Skin of body (tissue), 2 donors: Measurements from ENCODE around the gene CASK. TPM values are rescaled to one million over a fixed set of nuclear protein-coding genes. Genes with fewer than 3 reads are reported as not detected.

ENCODE experiments used
- DNase-seq: peaks from one replicate; lab custom pipeline; 2025; lab: John Stamatoyannopoulos, UW
- total RNA-seq: library from RNA; depleted of rRNA; stranded (reverse); fragments of >200 nt; gene quantifications from one replicate; pipeline ENCODE4 v1.2.3, GENCODE V29; 2014

The CASK gene
- total RNA-seq, 1 donor from 2014 or later: 73.9 TPM

- DNase-seq: no peak
Measured at GRCh38 chrX:41913476-41913875, 9.9 kb downstream of the CASK start.

DNA sequence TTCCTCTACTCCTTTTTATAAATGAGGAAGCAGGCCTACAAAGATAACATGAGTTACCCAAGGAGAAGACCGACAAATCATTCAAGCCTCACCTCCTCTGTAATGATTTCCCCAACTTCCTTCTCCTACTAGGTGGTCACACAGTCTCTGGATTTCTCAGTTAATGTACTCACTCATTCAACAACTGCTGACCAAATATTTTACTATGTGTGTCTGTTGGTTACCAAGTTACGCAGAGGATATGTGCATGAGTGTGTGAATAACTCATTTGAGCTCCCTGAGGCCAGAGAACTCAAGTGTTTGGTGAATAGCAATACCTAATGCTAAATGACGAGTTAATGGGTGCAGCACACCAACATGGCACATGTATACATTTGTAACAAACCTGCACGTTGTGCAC, 10.4 kb downstream of the CASK start:
- no peak for DNase-seq

- no peak for DNase-seq
Measured at GRCh38 chrX:41909068-41909467, 14.3 kb downstream of the CASK start.

DNA sequence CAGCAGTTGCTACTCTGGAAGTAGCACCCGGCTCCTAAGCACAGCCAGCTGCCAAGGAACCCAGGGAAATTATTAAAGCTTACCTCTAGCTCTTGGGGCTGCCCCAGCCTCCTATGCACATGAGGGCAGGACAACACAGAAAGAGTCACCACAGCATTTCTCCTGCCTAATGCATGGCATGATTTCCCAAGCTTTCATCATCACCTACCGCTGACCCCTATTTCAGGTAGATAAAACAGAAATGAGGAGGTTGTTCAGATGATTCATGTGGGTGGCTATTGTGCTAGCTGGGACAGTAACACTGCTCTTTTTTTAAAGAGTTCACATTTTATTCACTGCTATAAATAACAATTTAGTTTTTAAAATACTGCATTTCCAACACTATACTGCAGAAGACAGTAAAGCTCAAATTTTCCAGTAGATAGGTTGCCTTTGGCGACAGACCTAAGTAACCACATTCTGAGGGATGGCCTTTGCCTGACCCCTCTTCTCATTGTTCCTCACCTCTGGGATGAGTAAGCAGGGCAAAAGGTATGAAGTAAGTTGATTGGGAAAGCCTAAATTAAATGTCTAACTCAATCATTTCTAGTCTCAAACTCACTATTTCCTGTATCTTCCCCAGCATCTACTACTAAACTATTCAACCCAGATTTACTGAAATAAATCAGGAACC, 16.7 kb downstream of the CASK start:
- DNase-seq: no peak

- no peak for DNase-seq
Measured at GRCh38 chrX:41903544-41903943, 19.8 kb downstream of the CASK start.

DNA sequence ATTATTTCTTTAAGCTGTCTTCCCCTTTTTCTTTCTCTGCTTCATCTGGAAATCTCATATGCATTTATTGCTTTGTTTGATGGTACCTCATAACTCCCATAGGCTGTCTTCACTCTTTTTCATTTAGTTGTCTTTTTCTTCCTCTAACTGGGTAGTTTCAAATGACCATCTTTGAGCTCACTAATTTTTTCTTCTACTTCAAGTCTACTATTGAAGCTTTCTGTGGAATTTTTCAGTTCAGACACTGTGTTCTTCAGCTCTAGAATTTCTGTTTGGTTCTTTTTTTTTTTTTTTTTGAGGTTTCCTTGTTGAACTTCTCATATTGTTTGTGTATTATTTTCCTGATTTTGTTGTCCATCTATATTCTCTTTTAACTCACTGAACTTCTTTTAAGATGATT, 23.0 kb downstream of the CASK start:
- no peak for DNase-seq

DNA sequence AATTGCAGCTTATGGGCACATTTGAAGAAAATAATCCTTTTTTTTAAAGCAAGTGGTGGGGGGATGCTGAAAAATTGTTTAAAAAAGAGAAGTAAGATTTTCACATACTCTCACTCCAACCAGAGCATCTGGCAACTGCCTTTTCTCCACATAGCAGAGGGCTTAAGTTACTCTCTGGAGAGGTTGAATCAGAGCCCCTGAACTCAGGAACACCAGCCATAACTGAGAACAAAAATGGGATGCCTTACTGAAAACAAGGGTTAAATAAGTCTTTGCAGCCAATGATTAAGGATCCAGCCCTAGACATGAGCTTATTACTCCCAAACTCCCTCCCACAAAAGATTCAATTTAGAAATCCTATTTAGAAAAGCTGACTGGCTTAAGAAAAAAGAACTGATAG, 27.5 kb downstream of the CASK start:
- no peak for DNase-seq

GRCh38 chrX:41890026-41890423, 33.3 kb downstream of the CASK start:
- no peak for DNase-seq

DNA sequence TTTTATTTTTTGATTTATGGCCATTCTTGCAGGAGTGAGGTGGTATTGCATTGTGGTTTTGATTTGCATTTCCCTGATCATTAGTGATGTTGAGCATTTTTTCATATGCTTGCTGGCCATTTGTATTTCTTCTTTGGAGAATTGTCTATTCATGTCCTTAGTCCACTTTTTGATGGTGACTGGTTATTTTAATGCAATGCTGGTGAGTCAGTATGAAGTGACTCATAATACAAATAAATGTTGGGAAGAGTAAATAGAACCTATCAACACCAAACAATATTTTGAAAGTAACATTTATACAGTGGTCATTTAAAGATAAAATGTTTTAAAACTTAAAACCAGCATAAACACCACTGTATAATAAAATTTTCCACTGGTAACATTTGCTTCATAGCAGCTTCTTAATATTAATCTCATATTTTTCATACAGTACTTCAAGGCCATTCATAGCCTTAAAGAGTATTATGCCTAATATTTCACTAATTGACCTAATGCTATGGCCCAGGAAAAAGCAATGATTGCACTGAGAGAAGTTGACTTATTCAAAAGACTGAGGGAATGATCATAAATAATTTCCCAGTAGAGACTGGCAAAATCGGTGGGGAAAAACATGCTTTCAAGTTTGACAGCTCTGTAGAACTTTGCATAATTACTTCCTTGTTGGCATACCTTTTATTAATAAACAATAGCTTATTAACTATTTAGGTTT, 33.9 kb downstream of the CASK start:
- DNase-seq: no peak

DNA sequence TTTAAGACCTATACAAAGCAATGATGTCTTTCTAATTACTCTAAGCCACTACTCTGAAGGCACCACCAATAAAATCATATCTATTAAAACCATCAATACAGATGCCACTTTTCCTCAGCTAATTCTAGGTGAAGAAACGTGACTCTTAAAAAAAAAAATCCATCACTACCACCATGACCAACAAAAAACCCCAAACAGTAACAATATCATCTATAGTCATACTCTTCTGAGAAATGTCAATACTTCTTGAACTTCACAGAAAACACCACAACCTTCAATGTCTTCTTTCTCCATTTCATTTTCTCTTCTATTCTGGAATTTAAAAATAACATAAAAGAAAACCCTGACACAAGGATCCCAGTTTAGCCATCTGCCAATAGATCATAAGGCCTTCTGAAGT, 35.7 kb downstream of the CASK start:
- DNase-seq: no peak

- no peak for DNase-seq
Measured at GRCh38 chrX:41885724-41886123, 37.6 kb downstream of the CASK start.

DNA sequence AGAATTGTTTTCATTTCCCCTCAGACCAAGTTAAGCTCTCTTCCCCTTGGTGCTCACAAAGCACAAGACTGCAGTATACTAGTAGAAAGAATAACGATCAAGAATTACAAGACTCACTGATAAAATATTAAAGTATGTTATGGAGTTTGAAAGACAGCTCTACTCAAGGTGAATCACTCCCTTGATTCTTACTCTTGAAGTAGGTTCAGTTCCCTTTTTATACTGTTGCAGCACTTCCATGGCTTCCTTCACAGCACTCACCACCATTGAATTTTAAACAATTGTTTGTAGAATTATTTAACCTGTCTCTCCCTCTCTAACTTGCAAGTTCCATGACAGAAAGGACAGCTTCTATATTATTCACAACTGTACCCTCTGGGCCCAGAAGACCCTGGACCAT, 42.2 kb downstream of the CASK start:
- no peak for DNase-seq

GRCh38 chrX:41877167-41877566, 46.2 kb downstream of the CASK start:
- no peak for DNase-seq

GRCh38 chrX:41875142-41875541, 48.2 kb downstream of the CASK start:
- DNase-seq: no peak

GRCh38 chrX:41870719-41871151, 52.6 kb downstream of the CASK start:
- DNase-seq: no peak

GRCh38 chrX:41868392-41868977, 54.9 kb downstream of the CASK start:
- DNase-seq: no peak

- no peak for DNase-seq
Measured at GRCh38 chrX:41863343-41864203, 59.8 kb downstream of the CASK start.

- DNase-seq: no peak
Measured at GRCh38 chrX:41862562-41863184, 60.7 kb downstream of the CASK start.

GRCh38 chrX:41858161-41858775, 65.1 kb downstream of the CASK start:
- no peak for DNase-seq

GRCh38 chrX:41857670-41858069, 65.7 kb downstream of the CASK start:
- no peak for DNase-seq

- no peak for DNase-seq
Measured at GRCh38 chrX:41846714-41847113, 76.6 kb downstream of the CASK start.
